ENCODE measurements around the gene KDM6A. TPM values are rescaled to one million over a fixed set of nuclear protein-coding genes. Genes with fewer than 3 reads are reported as not detected.

The KDM6A gene
- total and polyA plus RNA-seq, 9 of the 15 experiments (the other 6 are each of a cell fraction or from before 2014, with no cell fraction given): 8.4 to 34.3 (median 22.9) TPM

DNA sequence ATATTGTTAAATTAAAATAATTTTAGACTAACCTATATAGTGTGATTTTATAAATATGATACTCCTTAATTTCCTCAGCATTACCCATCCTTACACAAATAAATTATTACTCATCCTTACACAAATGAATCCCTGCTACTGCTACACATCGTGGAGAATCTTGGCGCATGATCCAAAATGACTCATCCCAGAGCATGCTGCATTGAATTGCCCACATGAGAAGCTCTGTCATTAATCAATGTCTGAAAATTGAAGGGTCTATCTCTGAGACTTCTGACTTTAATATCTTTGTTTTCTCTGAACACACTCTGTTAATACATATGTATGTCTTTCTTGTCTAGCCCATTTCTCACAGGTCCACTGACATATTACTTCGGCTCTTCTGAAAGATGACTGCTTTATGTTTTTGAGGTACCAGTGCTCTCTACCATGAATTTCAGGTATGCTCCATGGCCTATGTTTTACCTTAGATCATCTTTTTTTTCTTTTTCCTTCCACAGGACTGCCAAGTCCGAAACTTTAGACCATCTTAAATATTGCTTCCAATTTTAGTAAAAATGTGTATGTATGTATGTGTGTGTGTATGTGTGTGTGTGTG, 44.9 kb upstream of the KDM6A start:
- BruUV-seq (replicated peaks): no TSS peak
- no peaks in the 10 kb centered on the region for H3K79me2 ChIP-seq (ENCODE audit: control insufficient read depth, insufficient read depth, low read length)
- DNase-seq (ENCODE audit: extremely low read depth in 1 of 4, low spot score in 3 of 4): peak in 1 of 4 experiments; percentile 9
- H3K27me3 ChIP-seq (ENCODE audit: control insufficient read depth in 2 of 2, insufficient read depth in 2 of 2, low read length in 2 of 2): no peaks in the 10 kb centered on the region
- in situ Hi-C loops (cut with MboI): no loop called here
- no peak for FAIRE-seq
- H2AFZ ChIP-seq (ENCODE audit: low read depth, low read length): no peak overlapping the region
- no peaks in the 10 kb centered on the region for H4K20me1 ChIP-seq (replicated peaks; ENCODE audit: control insufficient read depth, insufficient read depth, low read length)
- intact Hi-C loops (cut with micrococcal nuclease): no loop called here
- H3K9ac ChIP-seq (ENCODE audit: insufficient read depth in 1 of 2, low read depth in 2 of 2, low read length in 2 of 2): no peak overlapping the region
- H3K9me1 ChIP-seq (ENCODE audit: control insufficient read depth, insufficient read depth, low read length): no peaks in the 10 kb centered on the region
- H3K4me1 ChIP-seq (replicated peaks in 1 of 2; ENCODE audit: control insufficient read depth in 2 of 2, insufficient read depth in 2 of 2, low read length in 2 of 2): no peaks in the 10 kb centered on the region; a peak in 1 of 5 replicates
- H3K9me3 ChIP-seq (replicated peaks; ENCODE audit: control insufficient read depth, insufficient read depth, low read depth, low read length): no peaks in the 10 kb centered on the region
- no peak overlapping the region for H3K4me2 ChIP-seq (ENCODE audit: insufficient read depth, low read length)
- H3K27ac ChIP-seq (ENCODE audit: extremely low read depth, low read depth, low read length): no peak overlapping the region
- POLR2A ChIA-PET: no interaction called here
- H3K36me3 ChIP-seq (ENCODE audit: control insufficient read depth, insufficient read depth, low read length): no peaks in the 10 kb centered on the region
- 42% methylated on average over 4 of the region's 4 CpGs for WGBS (ENCODE audit: insufficient coverage, low coverage, missing lambda C conversion rate)
- ATAC-seq: no peak
- no peak overlapping the region for H3K4me3 ChIP-seq
- CTCF ChIA-PET (ENCODE audit: low intra/inter-chr PET ratio): no interaction called here
- TF ChIP-seq SMAD3 (CRISPR knock-in tag; conservative IDR thresholded peaks at IDR 0.05): no peak
- TF ChIP-seq KLF10 (CRISPR knock-in tag; IDR thresholded peaks at IDR 0.05): no peak
- TF ChIP-seq, protein P1, sequence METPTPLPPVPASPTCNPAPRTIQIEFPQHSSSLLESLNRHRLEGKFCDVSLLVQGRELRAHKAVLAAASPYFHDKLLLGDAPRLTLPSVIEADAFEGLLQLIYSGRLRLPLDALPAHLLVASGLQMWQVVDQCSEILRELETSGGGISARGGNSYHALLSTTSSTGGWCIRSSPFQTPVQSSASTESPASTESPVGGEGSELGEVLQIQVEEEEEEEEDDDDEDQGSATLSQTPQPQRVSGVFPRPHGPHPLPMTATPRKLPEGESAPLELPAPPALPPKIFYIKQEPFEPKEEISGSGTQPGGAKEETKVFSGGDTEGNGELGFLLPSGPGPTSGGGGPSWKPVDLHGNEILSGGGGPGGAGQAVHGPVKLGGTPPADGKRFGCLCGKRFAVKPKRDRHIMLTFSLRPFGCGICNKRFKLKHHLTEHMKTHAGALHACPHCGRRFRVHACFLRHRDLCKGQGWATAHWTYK (CRISPR knock-in tag; IDR thresholded peaks at IDR 0.05): no peak
- TF ChIP-seq CCNT2 (IDR thresholded peaks at IDR 0.05; ENCODE audit: borderline replicate concordance, extremely low read depth, insufficient read length, low read depth, low read length): no peak
- TF ChIP-seq, protein P2, sequence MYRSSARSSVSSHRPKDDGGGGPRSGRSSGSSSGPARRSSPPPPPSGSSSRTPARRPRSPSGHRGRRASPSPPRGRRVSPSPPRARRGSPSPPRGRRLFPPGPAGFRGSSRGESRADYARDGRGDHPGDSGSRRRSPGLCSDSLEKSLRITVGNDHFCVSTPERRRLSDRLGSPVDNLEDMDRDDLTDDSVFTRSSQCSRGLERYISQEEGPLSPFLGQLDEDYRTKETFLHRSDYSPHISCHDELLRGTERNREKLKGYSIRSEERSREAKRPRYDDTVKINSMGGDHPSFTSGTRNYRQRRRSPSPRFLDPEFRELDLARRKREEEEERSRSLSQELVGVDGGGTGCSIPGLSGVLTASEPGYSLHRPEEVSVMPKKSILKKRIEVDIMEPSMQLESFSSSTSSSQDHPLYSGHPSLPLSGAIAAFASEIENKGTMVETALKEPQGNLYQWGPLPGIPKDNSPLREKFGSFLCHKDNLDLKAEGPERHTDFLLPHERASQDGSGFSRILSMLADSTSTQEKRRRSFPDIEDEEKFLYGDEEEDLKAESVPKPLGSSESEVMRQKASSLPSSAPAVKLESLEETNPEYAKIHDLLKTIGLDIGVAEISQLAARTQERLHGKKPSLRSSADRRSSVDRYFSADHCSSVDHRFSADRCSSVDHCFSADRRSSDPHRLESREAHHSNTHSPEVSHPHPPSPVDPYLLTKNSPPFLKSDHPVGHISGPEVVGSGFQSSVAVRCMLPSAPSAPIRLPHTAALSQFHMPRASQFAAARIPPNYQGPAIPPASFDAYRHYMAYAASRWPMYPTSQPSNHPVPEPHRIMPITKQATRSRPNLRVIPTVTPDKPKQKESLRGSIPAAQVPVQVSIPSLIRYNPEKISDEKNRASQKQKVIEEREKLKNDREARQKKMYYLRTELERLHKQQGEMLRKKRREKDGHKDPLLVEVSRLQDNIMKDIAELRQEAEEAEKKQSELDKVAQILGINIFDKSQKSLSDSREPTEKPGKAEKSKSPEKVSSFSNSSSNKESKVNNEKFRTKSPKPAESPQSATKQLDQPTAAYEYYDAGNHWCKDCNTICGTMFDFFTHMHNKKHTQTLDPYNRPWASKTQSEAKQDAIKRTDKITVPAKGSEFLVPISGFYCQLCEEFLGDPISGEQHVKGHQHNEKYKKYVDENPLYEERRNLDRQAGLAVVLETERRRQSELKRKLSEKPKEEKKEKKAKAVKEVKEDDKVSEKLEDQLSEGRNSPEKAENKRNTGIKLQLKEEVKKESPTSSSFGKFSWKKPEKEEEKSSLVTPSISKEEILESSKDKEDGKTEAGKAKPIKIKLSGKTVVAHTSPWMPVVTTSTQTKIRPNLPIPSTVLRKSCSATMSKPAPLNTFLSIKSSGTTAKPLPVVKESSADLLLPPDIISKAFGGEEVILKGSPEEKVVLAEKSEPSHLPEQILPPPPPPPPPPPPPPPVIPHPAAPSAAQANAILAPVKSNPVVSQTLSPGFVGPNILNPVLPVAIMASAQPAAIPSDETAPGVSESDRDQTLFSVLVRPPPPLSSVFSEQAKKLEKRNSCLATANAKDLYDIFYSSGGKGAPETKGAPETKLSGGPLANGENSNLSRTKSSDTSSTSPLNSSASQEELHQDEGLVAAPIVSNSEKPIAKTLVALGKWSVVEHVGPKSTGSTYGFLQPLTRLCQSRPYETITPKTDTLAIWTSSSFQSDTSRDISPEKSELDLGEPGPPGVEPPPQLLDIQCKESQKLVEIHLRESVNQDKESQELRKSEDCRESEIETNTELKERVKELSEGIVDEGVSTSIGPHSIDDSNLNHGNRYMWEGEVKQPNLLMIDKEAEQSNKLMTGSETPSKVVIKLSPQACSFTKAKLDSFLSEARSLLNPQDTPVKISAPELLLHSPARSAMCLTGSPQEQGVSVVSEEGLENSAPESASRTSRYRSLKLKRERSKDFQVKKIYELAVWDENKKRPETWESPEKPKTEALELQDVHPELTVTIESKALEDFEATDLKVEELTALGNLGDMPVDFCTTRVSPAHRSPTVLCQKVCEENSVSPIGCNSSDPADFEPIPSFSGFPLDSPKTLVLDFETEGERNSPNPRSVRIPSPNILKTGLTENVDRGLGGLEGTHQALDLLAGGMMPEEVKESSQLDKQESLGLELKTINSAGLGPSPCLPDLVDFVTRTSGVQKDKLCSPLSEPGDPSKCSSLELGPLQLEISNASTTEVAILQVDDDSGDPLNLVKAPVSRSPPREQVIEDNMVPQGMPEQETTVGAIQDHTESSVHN (IDR thresholded peaks at IDR 0.05; ENCODE audit: borderline replicate concordance in 1 of 2, low read depth in 1 of 2): no peak
- TF ChIP-seq, protein P3, sequence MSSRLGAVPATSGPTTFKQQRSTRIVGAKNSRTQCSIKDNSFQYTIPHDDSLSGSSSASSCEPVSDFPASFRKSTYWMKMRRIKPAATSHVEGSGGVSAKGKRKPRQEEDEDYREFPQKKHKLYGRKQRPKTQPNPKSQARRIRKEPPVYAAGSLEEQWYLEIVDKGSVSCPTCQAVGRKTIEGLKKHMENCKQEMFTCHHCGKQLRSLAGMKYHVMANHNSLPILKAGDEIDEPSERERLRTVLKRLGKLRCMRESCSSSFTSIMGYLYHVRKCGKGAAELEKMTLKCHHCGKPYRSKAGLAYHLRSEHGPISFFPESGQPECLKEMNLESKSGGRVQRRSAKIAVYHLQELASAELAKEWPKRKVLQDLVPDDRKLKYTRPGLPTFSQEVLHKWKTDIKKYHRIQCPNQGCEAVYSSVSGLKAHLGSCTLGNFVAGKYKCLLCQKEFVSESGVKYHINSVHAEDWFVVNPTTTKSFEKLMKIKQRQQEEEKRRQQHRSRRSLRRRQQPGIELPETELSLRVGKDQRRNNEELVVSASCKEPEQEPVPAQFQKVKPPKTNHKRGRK (tag; IDR thresholded peaks at IDR 0.05): no peak
- TF ChIP-seq ILK (tag; IDR thresholded peaks at IDR 0.05; ENCODE audit: borderline replicate concordance, low read depth): no peak
- no peak for TF ChIP-seq RFX5 (IDR thresholded peaks at IDR 0.05; ENCODE audit: low read depth, low read length)
